Endothelial cell (in vitro differentiated cells): ENCODE data around the gene CIP2A. TPM values are rescaled to one million over a fixed set of nuclear protein-coding genes. Genes with fewer than 3 reads are reported as not detected.

ENCODE experiments used
- DNase-seq: peaks from one replicate; pipeline ENCODE4 v3.0.0; 2021; ENCODE audit warnings: low spot score
- H3K27ac Mint-ChIP-seq: one replicate; pipeline ENCODE4 v1.8.0; 2021; ENCODE audit warnings: mixed read lengths, inconsistent platforms; ENCODE audit not compliant: unreplicated experiment
- H3K27me3 Mint-ChIP-seq: one replicate; pipeline ENCODE4 v1.8.0; 2021; ENCODE audit warnings: mild to moderate bottlenecking, moderate library complexity, mixed read lengths, inconsistent platforms; ENCODE audit not compliant: unreplicated experiment
- H3K36me3 Mint-ChIP-seq: one replicate; pipeline ENCODE4 v1.8.0; 2021; ENCODE audit warnings: mild to moderate bottlenecking, low read depth, mixed read lengths, inconsistent platforms; ENCODE audit not compliant: unreplicated experiment
- H3K4me1 Mint-ChIP-seq: one replicate; pipeline ENCODE4 v1.8.0; 2021; ENCODE audit warnings: mild to moderate bottlenecking, mixed read lengths, inconsistent platforms; ENCODE audit not compliant: unreplicated experiment
- H3K4me3 Mint-ChIP-seq: one replicate; pipeline ENCODE4 v1.8.0; 2021; ENCODE audit warnings: mild to moderate bottlenecking, mixed read lengths, inconsistent platforms; ENCODE audit not compliant: unreplicated experiment
- H3K9me3 Mint-ChIP-seq: one replicate; pipeline ENCODE4 v1.8.0; 2021; ENCODE audit warnings: mixed read lengths, inconsistent platforms; ENCODE audit not compliant: unreplicated experiment
- total RNA-seq: library from RNA; stranded (reverse); fragmentation: NEBNext Ultra II Directional; extraction: Animal tissue kit (Norgen Biotek cat#: 25700); gene quantifications from one replicate; pipeline ENCODE4 v1.2.1, GENCODE V29; 2021; ENCODE audit not compliant: unreplicated experiment
- TF ChIP-seq, protein P1 (sequence below): fragments of 200-600 bp; sonication (generic); IDR thresholded peaks from one replicate; pipeline ENCODE4 v1.5.0; 2021; ENCODE audit warnings: antibody characterized with exemption; ENCODE audit not compliant: unreplicated experiment

CIP2A gene
- total RNA-seq, 1 donor from 2014 or later, result 13.3 TPM

DNA sequence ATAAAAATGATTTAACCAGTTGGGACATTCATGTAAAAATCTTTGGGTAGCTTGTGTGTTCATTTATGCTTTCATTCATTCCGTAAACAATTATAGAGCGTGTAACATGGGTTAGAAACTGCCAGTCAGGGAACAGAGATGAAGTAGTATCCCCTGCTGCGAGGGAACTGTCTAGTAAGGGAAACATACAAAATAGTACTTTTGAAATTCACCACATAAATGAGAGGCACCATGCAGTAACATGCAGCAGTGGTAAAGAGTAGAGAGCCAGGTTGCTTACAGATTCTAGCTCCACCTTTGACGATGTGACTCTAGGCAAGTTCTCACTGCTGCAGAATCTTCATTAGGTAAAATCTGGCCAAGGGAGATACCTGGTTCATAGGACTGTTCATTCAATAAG, 1.2 kb upstream of the CIP2A start:
- TF ChIP-seq, protein P1, sequence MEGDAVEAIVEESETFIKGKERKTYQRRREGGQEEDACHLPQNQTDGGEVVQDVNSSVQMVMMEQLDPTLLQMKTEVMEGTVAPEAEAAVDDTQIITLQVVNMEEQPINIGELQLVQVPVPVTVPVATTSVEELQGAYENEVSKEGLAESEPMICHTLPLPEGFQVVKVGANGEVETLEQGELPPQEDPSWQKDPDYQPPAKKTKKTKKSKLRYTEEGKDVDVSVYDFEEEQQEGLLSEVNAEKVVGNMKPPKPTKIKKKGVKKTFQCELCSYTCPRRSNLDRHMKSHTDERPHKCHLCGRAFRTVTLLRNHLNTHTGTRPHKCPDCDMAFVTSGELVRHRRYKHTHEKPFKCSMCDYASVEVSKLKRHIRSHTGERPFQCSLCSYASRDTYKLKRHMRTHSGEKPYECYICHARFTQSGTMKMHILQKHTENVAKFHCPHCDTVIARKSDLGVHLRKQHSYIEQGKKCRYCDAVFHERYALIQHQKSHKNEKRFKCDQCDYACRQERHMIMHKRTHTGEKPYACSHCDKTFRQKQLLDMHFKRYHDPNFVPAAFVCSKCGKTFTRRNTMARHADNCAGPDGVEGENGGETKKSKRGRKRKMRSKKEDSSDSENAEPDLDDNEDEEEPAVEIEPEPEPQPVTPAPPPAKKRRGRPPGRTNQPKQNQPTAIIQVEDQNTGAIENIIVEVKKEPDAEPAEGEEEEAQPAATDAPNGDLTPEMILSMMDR, result no peak
- H3K36me3 Mint-ChIP-seq, result no peaks in the 10 kb centered on the region
- H3K4me3 Mint-ChIP-seq, result peak overlapping the region; percentile 98
- peaks cover 2% of the 10 kb centered on the region for H3K27me3 Mint-ChIP-seq
- no peak for DNase-seq
- no peak overlapping the region for H3K27ac Mint-ChIP-seq
- no peaks in the 10 kb centered on the region for H3K9me3 Mint-ChIP-seq
- peaks cover 23% of the 10 kb centered on the region for H3K4me1 Mint-ChIP-seq

DNA sequence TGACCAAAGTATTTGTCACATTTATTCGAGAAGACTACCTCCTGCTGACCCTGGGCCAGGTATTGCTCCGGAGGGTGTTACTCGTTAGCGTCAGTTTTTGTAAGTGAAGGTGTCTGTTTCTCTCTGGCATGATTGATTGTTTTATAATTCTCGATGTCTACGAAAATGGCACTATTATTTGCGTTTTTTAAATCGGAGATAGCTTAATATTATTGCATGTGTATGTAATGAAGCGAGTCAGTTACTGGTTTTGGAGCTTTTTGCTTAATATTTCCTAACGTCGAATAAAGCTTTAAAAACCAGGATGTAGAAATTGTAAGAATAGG, 723 bp upstream of the CIP2A start:
- H3K27me3 Mint-ChIP-seq, result peaks cover 2% of the 10 kb centered on the region
- TF ChIP-seq, protein P1, result no peak
- H3K9me3 Mint-ChIP-seq, result no peaks in the 10 kb centered on the region

DNA sequence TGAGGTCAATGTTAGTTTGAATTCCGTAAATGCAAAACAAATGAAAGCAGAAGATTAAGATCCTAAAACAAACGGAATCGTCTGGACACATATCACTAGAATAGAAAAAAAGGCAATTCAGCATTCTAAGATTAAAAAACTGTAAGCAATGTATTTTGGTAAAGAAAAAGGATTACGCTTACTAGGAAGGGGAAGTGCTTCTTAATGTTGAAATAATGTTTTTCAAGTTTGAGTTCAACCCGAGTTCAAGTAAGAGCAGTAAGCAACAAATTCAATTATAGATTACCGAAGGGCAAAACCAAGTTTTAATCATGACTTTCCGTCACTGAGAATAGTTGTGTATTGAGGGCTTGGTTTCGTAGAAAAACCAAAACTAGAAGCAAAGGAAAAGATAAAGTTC, 637 bp downstream of the CIP2A start:
- TF ChIP-seq, protein P1, result no peak
- H3K27ac Mint-ChIP-seq, result peak overlapping the region; percentile 99
- peak overlapping the region; percentile 98 for H3K4me3 Mint-ChIP-seq
- DNase-seq, result no peak
- no peaks in the 10 kb centered on the region for H3K9me3 Mint-ChIP-seq
- H3K4me1 Mint-ChIP-seq, result peaks cover 23% of the 10 kb centered on the region
- peaks cover 2% of the 10 kb centered on the region for H3K27me3 Mint-ChIP-seq
- no peaks in the 10 kb centered on the region for H3K36me3 Mint-ChIP-seq

More for the DNA sequence above, 723 bp upstream of the CIP2A start:
- Mint-ChIP-seq H3K4me3 (peak overlapping the region; percentile 98), H3K4me1 (peaks cover 23% of the 10 kb centered on the region), H3K27ac (peak overlapping the region; percentile 99), H3K36me3 (no peaks in the 10 kb centered on the region)
- DNase-seq, result no peak

DNA sequence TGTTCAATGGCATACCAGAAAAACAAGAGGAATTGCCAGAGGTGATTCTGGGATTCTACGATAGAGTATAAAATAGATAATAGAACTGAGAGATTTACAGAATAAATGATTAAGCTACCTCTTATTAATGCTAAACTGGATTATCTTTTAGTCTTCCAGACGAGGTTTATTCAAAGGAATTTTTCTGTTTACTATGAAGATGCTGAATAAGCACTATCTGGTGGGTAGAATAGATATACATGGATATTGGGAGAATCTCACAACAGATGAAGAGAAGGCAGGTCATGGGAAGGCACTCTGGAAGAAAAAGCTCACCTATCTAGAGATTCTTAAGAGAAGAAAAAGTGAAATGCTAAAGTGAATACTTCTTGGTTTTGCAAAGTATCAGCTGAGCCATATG, 11.2 kb downstream of the CIP2A start:
- DNase-seq, result no peak
- no peak overlapping the region for H3K4me3 Mint-ChIP-seq
- no peak overlapping the region for H3K27ac Mint-ChIP-seq
- no peaks in the 10 kb centered on the region for H3K27me3 Mint-ChIP-seq
- H3K9me3 Mint-ChIP-seq, result no peaks in the 10 kb centered on the region
- no peaks in the 10 kb centered on the region for H3K4me1 Mint-ChIP-seq
- H3K36me3 Mint-ChIP-seq, result peaks cover 6% of the 10 kb centered on the region
- TF ChIP-seq, protein P1, result no peak

GRCh38 chr3:108569336-108569735, 19.9 kb downstream of the CIP2A start:
- H3K9me3 Mint-ChIP-seq, result no peaks in the 10 kb centered on the region
- peaks cover 5% of the 10 kb centered on the region for H3K4me1 Mint-ChIP-seq
- DNase-seq, result no peak
- H3K27me3 Mint-ChIP-seq, result no peaks in the 10 kb centered on the region
- H3K36me3 Mint-ChIP-seq, result no peaks in the 10 kb centered on the region
- no peak overlapping the region for H3K4me3 Mint-ChIP-seq
- TF ChIP-seq, protein P1, result no peak
- no peak overlapping the region for H3K27ac Mint-ChIP-seq
